Measurements from ENCODE around the gene MAGI3.
"Not testable (repeated sequence)": the region's sequence is repeated elsewhere in the genome, so short reads cannot be mapped to it uniquely, and the experiment has no call there.

Gene MAGI3

DNA sequence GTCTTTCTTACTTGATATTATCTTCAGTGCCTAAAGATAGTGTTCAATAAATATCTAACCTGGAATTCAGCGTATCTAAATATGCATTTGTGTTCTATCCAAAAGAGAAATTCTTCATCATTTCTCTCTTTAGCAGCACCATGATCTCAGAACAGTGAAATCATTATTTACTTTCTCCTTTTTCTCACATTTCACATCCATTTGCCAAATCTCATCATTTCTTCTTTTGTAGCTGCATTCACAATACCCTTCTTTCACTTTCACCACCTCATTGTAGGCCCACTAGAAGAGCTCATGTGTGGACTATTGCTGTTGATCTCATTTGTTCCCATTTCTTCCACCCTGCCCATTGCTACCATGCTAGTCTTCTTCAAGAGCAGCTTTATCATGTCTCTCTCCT is 191.0 kb downstream of the MAGI3 start:
- no peaks in the 10 kb centered on the region for H3K27me3 Mint-ChIP-seq
- no peak for DNase-seq
- no peak overlapping the region for H3K4me3 Mint-ChIP-seq
- H3K36me3 Mint-ChIP-seq (ENCODE audit: low read depth): peaks cover 7% of the 10 kb centered on the region
- H3K27ac Mint-ChIP-seq: no peak overlapping the region
- no peaks in the 10 kb centered on the region for H3K4me1 Mint-ChIP-seq (ENCODE audit: low read depth)
- H3K9me3 Mint-ChIP-seq: no peaks in the 10 kb centered on the region

DNA sequence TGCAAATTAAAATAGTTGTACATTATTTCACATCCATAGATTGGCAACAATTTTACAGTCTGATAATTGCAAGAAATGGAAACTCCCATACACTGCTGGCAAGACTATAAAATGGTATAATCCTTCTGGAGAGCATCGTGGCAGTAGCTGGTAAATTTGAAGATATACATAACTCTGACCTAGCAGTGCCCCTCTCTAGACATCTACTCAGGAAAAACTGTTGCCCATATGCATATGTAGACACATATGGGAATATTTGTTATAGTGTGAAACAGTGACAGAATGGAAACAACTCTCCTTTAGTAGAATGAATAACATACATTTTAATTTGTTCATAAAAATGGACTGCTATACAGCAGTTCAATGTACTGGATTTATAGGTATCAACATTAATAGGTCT is 191.8 kb downstream of the MAGI3 start:
- no peaks in the 10 kb centered on the region for H3K4me1 Mint-ChIP-seq (ENCODE audit: low read depth)
- H3K27ac Mint-ChIP-seq: no peak overlapping the region
- DNase-seq: no peak
- peaks cover 7% of the 10 kb centered on the region for H3K36me3 Mint-ChIP-seq (ENCODE audit: low read depth)
- H3K9me3 Mint-ChIP-seq: no peaks in the 10 kb centered on the region
- no peak overlapping the region for H3K4me3 Mint-ChIP-seq
- H3K27me3 Mint-ChIP-seq: no peaks in the 10 kb centered on the region

DNA sequence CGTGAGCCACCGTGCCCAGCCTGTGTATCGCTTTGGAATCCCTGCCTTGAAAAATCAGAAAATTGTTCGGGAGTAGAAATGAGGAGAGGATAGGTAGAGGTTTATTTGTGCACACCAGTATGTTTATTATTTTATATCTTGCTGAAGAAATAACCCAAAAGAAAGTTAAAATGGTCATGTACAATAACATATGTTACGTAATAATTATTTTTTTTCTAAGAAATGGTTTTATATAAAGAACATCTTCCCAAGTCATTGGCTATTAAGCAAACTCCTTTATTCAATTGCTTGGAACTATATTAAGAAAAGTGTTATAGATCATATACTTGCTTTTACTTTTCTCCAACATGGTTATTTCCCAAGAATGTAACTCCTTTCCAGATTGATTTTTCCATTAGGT is 197.2 kb downstream of the MAGI3 start:
- no peaks in the 10 kb centered on the region for H3K9me3 Mint-ChIP-seq
- no peak for DNase-seq
- no peaks in the 10 kb centered on the region for H3K27me3 Mint-ChIP-seq
- no peak overlapping the region for H3K4me3 Mint-ChIP-seq
- peaks cover 13% of the 10 kb centered on the region for H3K36me3 Mint-ChIP-seq (ENCODE audit: low read depth)
- H3K27ac Mint-ChIP-seq: no peak overlapping the region
- no peaks in the 10 kb centered on the region for H3K4me1 Mint-ChIP-seq (ENCODE audit: low read depth)

DNA sequence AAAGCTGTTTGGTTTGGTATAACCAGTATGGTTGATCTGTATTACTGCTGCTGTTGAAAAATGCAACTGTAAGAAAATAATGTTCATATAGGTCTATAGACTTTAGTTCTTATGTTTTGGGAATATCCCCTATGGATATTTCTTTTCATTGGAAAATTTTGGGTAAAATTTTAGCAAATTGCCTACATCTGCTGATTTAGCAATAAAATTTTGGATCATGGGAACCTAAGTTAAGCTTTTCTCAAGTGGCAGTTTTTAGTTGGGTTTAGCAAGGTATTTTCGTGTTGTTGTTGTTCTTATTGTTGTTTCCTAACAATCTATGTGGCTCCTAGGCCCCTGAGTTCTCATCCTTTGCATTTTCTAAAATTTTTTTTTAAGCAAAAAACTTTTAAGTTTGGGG is 201.9 kb downstream of the MAGI3 start:
- peaks cover 39% of the 10 kb centered on the region for H3K36me3 Mint-ChIP-seq (ENCODE audit: low read depth)
- H3K4me1 Mint-ChIP-seq (ENCODE audit: low read depth): no peaks in the 10 kb centered on the region
- DNase-seq: no peak
- H3K27me3 Mint-ChIP-seq: no peaks in the 10 kb centered on the region
- no peak overlapping the region for H3K4me3 Mint-ChIP-seq
- H3K27ac Mint-ChIP-seq: no peak overlapping the region
- peaks cover 13% of the 10 kb centered on the region for H3K9me3 Mint-ChIP-seq

DNA sequence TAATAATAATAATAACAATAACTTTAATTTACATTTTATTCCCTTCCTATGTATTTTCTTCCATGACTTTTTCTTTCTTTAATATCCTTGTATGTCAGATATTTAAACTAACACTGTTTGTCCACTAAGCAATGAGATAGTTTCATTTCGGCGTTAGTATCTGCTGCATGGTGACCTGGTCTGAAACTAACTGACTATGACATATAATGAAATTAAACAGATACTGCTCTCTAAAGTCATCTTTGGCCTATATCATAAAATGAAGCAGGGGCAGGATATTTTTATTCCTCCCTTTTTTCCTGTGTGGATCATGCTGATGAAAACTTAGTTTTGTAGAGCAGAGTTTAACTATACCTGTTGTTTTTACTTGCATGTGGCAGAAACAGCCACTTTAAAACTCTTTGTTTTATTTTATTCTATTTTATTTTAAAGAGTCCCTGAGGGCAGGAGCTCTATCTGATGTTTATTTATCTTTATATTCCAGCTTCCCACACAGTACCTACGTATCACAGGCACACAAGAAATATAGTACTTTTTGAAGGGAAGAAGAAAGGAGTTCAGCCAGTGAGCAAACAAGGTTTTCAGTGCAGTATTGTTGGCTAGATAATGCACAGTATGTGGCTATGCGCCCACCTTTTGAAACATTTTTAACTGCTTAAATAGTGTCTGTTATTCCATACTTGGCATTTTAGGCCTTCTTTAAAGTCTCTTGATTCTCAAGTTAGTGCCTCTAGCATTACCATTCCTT is 203.4 kb downstream of the MAGI3 start:
- no peak for DNase-seq
- peaks cover 51% of the 10 kb centered on the region for H3K36me3 Mint-ChIP-seq (ENCODE audit: low read depth)
- H3K4me1 Mint-ChIP-seq (ENCODE audit: low read depth): no peaks in the 10 kb centered on the region
- H3K9me3 Mint-ChIP-seq: peaks cover 25% of the 10 kb centered on the region
- H3K4me3 Mint-ChIP-seq: no peak overlapping the region
- H3K27me3 Mint-ChIP-seq: no peaks in the 10 kb centered on the region
- no peak overlapping the region for H3K27ac Mint-ChIP-seq

DNA sequence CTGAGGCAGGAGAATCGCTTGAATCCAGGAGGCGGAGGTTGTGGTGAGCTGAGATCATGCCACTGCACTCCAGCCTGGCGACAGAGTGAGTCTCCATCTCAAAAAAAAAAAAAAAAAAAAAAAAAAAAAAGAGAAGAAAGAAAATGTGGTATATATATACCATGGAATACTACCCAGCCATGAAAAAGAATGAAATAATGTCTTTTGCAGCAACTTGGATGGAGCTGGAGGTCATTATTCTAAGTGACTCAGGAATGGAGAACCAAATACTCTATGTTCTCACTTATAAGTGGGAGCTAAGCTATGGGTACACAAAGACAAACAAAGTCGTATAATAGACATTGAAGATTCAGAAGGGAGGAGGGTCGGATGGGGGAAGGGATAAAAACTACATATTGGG is 214.2 kb downstream of the MAGI3 start:
- H3K4me3 Mint-ChIP-seq: not testable (repeated sequence)

DNA sequence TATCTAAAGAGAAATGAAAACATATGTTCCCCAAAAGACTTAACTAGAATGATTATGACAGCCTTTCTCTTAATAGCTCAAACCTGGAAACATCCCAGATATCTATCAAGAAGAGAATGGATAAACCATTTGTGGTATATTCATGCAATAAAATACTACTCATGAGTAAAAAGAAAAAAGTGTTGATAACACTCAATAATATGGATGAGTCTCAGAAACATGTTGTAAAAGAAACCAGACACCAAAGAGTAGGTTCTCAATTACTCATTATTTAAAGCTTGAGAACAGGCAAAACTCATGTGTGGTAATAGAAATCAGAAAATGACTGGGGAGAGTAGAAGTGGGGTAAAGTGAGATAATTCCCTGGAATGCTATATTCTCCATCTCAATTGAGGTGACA is 214.8 kb downstream of the MAGI3 start:
- no peak overlapping the region for H3K27ac Mint-ChIP-seq

More for the DNA sequence above, 214.2 kb downstream of the MAGI3 start:
- not testable (repeated sequence) for DNase-seq; H3K36me3 Mint-ChIP-seq (ENCODE audit: low read depth); H3K27ac Mint-ChIP-seq; H3K27me3 Mint-ChIP-seq
- Mint-ChIP-seq H3K4me1 (ENCODE audit: low read depth) (peaks cover 10% of the 10 kb centered on the region), H3K9me3 (peaks cover 11% of the 10 kb centered on the region)

DNA sequence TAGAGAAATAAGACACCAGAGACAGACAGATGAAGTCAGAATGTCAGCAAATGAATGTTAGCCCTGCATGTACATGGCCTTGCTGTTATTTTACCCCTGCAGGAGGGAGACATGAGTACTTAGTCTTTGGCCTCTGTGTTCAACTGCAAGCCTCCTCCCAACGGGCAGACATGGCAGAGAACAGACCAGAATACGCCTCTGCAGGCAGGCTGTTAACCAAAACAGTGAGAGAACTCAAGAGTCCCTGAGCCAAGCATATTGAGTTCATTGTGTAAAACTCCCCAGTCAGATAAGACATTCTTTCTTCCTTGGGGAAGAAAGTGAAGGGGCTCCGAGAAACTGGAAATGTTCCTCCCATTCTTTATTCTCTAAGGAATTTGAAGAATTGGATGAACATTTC is 218.1 kb downstream of the MAGI3 start:
- H3K36me3 Mint-ChIP-seq (ENCODE audit: low read depth): no peaks in the 10 kb centered on the region
- no peak for DNase-seq
- H3K27ac Mint-ChIP-seq: no peak overlapping the region
- H3K4me1 Mint-ChIP-seq (ENCODE audit: low read depth): no peaks in the 10 kb centered on the region
- H3K27me3 Mint-ChIP-seq: no peaks in the 10 kb centered on the region
- peaks cover 2% of the 10 kb centered on the region for H3K9me3 Mint-ChIP-seq
- no peak overlapping the region for H3K4me3 Mint-ChIP-seq

More for the DNA sequence above, 214.8 kb downstream of the MAGI3 start:
- no peak for DNase-seq
- Mint-ChIP-seq H3K9me3 (peaks cover 11% of the 10 kb centered on the region), H3K27me3 (no peaks in the 10 kb centered on the region), H3K36me3 (ENCODE audit: low read depth) (no peaks in the 10 kb centered on the region), H3K4me3 (no peak overlapping the region), H3K4me1 (ENCODE audit: low read depth) (peaks cover 10% of the 10 kb centered on the region)

DNA sequence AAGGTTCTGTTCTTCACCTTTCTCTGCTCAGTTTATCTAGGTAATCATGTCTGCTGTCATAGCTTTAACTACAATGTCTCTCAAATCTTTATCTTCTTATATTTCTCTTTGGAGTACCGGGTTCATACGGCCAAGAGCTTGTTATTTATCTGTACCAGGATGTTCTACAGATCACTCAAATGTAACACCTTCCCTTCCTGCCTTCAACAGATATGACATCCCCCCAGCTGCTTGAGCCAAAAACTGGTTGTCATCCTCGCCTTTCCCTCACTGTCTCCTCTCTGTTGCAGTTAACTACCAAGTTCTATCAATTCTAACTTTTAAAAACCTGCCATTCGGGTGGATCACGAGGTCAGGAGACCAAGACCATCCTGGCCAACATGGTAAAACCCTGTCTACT is 220.1 kb downstream of the MAGI3 start:
- H3K27ac Mint-ChIP-seq: no peak overlapping the region
- no peaks in the 10 kb centered on the region for H3K4me1 Mint-ChIP-seq (ENCODE audit: low read depth)
- no peaks in the 10 kb centered on the region for H3K9me3 Mint-ChIP-seq

DNA sequence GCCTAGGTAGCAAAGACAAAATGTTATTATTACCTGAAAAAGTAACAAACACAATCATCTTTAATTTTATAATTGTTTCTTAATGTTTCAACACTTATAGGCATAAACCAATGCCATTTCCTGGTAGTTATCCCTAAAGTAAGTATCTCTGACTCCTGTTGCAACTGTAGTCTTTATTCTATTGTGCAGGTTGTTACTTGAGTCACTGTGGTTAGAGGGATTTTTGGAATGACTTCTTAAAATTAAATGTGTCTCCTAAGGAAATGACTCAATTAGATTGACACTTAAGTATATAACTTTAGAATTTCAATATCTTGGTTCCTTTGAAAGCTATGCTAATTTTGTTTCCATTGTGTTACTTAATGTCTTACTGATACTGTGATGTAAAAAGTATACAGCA is 225.1 kb downstream of the MAGI3 start:
- H3K27ac Mint-ChIP-seq: no peak overlapping the region
- no peaks in the 10 kb centered on the region for H3K27me3 Mint-ChIP-seq
- H3K4me3 Mint-ChIP-seq: no peak overlapping the region
- no peak for DNase-seq
- H3K9me3 Mint-ChIP-seq: no peaks in the 10 kb centered on the region
- peaks cover 12% of the 10 kb centered on the region for H3K4me1 Mint-ChIP-seq (ENCODE audit: low read depth)
- H3K36me3 Mint-ChIP-seq (ENCODE audit: low read depth): no peaks in the 10 kb centered on the region

More for the DNA sequence above, 220.1 kb downstream of the MAGI3 start:
- no peak overlapping the region for H3K4me3 Mint-ChIP-seq
- no peaks in the 10 kb centered on the region for H3K27me3 Mint-ChIP-seq
- H3K36me3 Mint-ChIP-seq (ENCODE audit: low read depth): no peaks in the 10 kb centered on the region
- DNase-seq: no peak

DNA sequence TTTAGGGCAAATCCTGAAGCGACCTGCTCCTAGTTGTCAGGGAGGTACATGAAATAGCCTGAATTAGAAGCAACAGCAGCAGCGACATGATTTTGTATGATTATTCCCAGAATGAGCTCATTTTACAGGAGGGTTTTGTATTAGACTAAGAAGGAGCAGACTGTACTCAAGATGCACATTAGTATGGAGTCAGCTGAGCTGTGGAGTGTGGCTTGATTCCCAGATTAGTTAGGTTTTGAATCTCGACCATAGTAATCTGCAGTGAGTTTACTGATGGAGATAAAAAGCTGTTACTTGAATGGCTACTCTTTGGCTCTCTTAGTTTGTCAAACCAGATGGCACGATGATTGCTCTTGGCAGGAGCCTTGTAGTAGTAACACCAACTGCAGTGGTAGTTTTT is 225.8 kb downstream of the MAGI3 start:
- H3K27me3 Mint-ChIP-seq: no peaks in the 10 kb centered on the region
- peaks cover 12% of the 10 kb centered on the region for H3K4me1 Mint-ChIP-seq (ENCODE audit: low read depth)
- no peak for DNase-seq
- H3K9me3 Mint-ChIP-seq: no peaks in the 10 kb centered on the region
- no peak overlapping the region for H3K27ac Mint-ChIP-seq
- H3K4me3 Mint-ChIP-seq: no peak overlapping the region
- no peaks in the 10 kb centered on the region for H3K36me3 Mint-ChIP-seq (ENCODE audit: low read depth)

DNA sequence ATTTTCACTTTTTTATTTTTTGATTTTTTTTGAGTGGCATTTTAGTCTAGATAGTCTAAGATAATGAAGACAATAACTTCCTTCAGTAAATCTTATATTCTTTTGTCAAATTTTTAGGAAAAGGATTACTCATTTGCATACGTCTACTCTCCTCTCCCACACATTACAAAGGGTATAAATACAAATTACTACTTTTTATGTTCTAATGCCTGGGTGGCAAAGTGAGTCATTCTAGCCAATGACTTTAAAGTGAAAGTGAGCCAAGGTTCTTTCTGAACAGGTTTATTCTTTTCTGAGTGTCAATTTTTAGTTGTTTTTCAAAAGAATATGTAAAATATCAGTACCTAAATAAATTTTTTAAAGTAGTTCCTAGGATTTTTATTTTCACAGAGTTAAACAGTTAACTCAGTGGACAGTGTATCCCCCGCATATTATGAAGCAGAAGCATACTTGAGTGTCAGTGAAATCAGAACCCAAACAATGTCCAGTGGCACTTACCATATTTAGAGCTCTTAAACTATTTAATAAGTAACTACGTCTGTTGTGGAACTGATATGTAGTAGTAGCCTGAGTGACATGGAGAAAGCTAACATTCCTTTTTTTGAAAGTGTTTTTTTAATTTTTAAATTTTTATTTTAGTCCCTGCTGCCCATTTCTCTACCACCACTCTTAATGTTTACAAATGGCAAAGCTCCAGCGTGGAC is 227.3 kb downstream of the MAGI3 start:
- no peak overlapping the region for H3K27ac Mint-ChIP-seq
- H3K4me1 Mint-ChIP-seq (ENCODE audit: low read depth): peaks cover 12% of the 10 kb centered on the region
- no peaks in the 10 kb centered on the region for H3K27me3 Mint-ChIP-seq
- H3K9me3 Mint-ChIP-seq: no peaks in the 10 kb centered on the region
- peaks cover under 1% of the 10 kb centered on the region for H3K36me3 Mint-ChIP-seq (ENCODE audit: low read depth)
- no peak overlapping the region for H3K4me3 Mint-ChIP-seq
- DNase-seq: no peak

DNA sequence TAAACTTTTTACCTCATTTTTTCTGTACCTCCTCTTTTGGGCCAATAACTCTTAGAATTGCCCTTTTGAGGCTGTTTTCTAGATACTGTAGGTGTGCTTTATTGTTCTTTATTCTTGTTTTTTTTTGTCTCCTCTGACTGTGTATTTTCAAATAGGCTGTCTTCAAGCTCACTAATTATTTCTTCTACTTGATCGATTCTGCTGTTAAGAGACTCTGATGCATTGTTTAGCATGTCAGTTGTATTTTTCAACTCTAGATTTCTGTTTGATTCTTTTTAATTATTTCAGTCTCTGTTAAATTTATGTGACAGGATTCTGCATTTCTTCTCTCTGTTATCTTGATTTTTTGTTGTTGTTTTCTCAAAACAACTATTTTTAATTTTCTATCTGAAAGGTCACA is 238.7 kb downstream of the MAGI3 start:
- no peaks in the 10 kb centered on the region for H3K27me3 Mint-ChIP-seq
- no peak for DNase-seq
- no peaks in the 10 kb centered on the region for H3K4me1 Mint-ChIP-seq (ENCODE audit: low read depth)
- peaks cover 43% of the 10 kb centered on the region for H3K36me3 Mint-ChIP-seq (ENCODE audit: low read depth)
- H3K9me3 Mint-ChIP-seq: peaks cover 23% of the 10 kb centered on the region
- no peak overlapping the region for H3K4me3 Mint-ChIP-seq
- no peak overlapping the region for H3K27ac Mint-ChIP-seq

DNA sequence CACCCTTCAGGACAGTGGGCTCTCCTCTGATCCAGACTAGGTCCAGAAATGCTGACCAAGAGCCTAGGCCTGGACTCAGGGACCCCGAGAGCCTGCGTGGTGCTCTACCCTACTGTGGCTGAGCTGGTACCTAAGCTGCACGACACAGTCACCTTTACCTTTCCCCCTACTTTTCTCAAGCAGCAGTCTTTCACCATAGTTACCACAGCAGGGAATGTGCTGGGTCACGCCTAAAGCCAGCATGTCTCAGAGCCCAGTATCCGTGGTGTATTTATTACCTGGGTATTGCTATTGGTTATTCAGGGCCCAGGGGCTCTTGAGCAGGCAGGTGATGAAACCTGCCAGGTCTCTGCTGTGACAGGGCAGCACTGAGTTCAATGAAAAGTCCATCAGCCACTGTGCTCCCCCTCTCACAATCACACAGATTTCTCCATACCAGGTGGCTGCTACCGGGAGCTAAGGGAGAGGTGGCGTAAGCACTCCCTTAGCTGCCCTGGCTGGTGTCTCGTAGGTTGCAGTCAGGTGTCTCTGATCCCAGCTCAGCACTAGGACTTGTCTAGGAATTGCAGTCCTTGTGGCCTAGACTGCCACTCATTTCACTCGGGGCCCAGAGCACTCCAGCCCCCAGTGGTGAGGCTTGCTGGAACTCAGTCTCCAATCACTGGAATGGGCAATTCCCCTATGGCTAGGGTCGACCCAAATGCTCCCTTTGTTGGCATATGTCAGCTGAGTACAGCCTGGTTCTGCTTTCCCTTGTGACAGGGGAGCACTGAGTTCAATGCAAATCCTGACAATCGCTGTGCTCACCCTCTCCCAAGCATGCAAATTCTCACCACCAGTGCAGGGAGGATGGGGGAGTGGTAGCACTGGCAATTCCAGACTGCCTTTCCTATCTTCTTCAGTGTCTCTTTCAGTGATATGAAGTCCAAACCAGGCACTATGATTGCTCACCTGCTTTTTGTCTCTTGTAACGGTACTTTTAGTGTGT is 240.3 kb downstream of the MAGI3 start:
- H3K4me1 Mint-ChIP-seq (ENCODE audit: low read depth): no peaks in the 10 kb centered on the region
- no peak for DNase-seq
- no peaks in the 10 kb centered on the region for H3K27me3 Mint-ChIP-seq
- H3K36me3 Mint-ChIP-seq (ENCODE audit: low read depth): peaks cover 37% of the 10 kb centered on the region
- H3K27ac Mint-ChIP-seq: no peak overlapping the region
- no peak overlapping the region for H3K4me3 Mint-ChIP-seq
- peaks cover 22% of the 10 kb centered on the region for H3K9me3 Mint-ChIP-seq
